ENCODE data around the gene STAG1. TPM values are rescaled to one million over a fixed set of nuclear protein-coding genes. Genes with fewer than 3 reads are reported as not detected.
"Not testable (repeated sequence)": the region's sequence is repeated elsewhere in the genome, so short reads cannot be mapped to it uniquely, and the experiment has no call there.

STAG1 gene
- total RNA-seq, 2 donors from 2014 or later: 25.3 to 27.9 TPM

- intact Hi-C loops (cut with DNase I): no loop called here
- ATAC-seq (no peak), DNase-seq (no peak)
These were observed 38.2 kb downstream of the STAG1 start for GRCh38 chr3:136714020-136714419.

- DNase-seq (no peak), ATAC-seq (no peak)
- intact Hi-C loops (cut with DNase I): no loop called here
These were observed 39.2 kb downstream of the STAG1 start for GRCh38 chr3:136712941-136713340.

- DNase-seq; intact Hi-C loops (cut with DNase I); ATAC-seq: not testable (repeated sequence)
These were observed 40.3 kb downstream of the STAG1 start for GRCh38 chr3:136711888-136712287.

GRCh38 chr3:136711277-136711676 lies 40.9 kb downstream of the STAG1 start:
- DNase-seq (no peak), ATAC-seq (no peak)
- intact Hi-C loops (cut with DNase I): no loop called here

- ATAC-seq; intact Hi-C loops (cut with DNase I); DNase-seq: not testable (repeated sequence)
These were observed 42.4 kb downstream of the STAG1 start for GRCh38 chr3:136709775-136710174.

- DNase-seq (no peak), ATAC-seq (no peak)
- intact Hi-C loops (cut with DNase I): no loop called here
These were observed 43.7 kb downstream of the STAG1 start for GRCh38 chr3:136708333-136708985.

GRCh38 chr3:136703429-136703828 lies 48.7 kb downstream of the STAG1 start:
- no peak for DNase-seq
- ATAC-seq: no peak
- intact Hi-C loops (cut with DNase I): no loop called here

- no peak for ATAC-seq
- intact Hi-C loops (cut with DNase I): no loop called here
- DNase-seq: no peak
These were observed 52.8 kb downstream of the STAG1 start for GRCh38 chr3:136699271-136699828.

GRCh38 chr3:136698361-136698760 lies 53.8 kb downstream of the STAG1 start:
- intact Hi-C loops (cut with DNase I): no loop called here
- ATAC-seq (no peak), DNase-seq (no peak)

- intact Hi-C loops (cut with DNase I): no loop called here
- no peak for DNase-seq
- ATAC-seq: no peak
These were observed 55.4 kb downstream of the STAG1 start for GRCh38 chr3:136696797-136697196.

- intact Hi-C loops (cut with DNase I): no loop called here
These were observed 57.9 kb downstream of the STAG1 start for GRCh38 chr3:136694321-136694720.

GRCh38 chr3:136690599-136690998 lies 61.6 kb downstream of the STAG1 start:
- intact Hi-C loops (cut with DNase I): no loop called here
- DNase-seq (no peak), ATAC-seq (no peak)

More at GRCh38 chr3:136694321-136694720, 57.9 kb downstream of the STAG1 start:
- ATAC-seq (no peak), DNase-seq (no peak)

GRCh38 chr3:136685882-136686281 lies 66.3 kb downstream of the STAG1 start:
- ATAC-seq: no peak
- no peak for DNase-seq
- intact Hi-C loops (cut with DNase I): no loop called here

GRCh38 chr3:136682740-136683312 lies 69.4 kb downstream of the STAG1 start:
- no peak for DNase-seq
- intact Hi-C loops (cut with DNase I): no loop called here
- ATAC-seq: no peak

GRCh38 chr3:136678981-136679380 lies 73.2 kb downstream of the STAG1 start:
- ATAC-seq (no peak), DNase-seq (no peak)
- intact Hi-C loops (cut with DNase I): no loop called here

GRCh38 chr3:136676009-136676408 lies 76.2 kb downstream of the STAG1 start:
- intact Hi-C loops (cut with DNase I): no loop called here

GRCh38 chr3:136675150-136675858 lies 76.9 kb downstream of the STAG1 start:
- intact Hi-C loops (cut with DNase I): no loop called here
- DNase-seq (no peak), ATAC-seq (no peak)

More at GRCh38 chr3:136676009-136676408, 76.2 kb downstream of the STAG1 start:
- DNase-seq: no peak
- no peak for ATAC-seq

- no peak for ATAC-seq
- intact Hi-C loops (cut with DNase I): no loop called here
- DNase-seq: no peak
These were observed 79.7 kb downstream of the STAG1 start for GRCh38 chr3:136672457-136672856.

- DNase-seq (no peak), ATAC-seq (no peak)
- intact Hi-C loops (cut with DNase I): no loop called here
These were observed 80.3 kb downstream of the STAG1 start for GRCh38 chr3:136671921-136672320.

- ATAC-seq (no peak), DNase-seq (no peak)
- intact Hi-C loops (cut with DNase I): no loop called here
These were observed 82.0 kb downstream of the STAG1 start for GRCh38 chr3:136670166-136670565.

Measured in left cardiac atrium (tissue), 4 donors.